ENCODE results near the gene UNG.

GRCh38 chr12:109115758-109116610 lies 18.6 kb downstream of the UNG start, which contains the start of gene ACACB:
- TF ChIP-seq ZNF331 (CRISPR knock-in tag; IDR thresholded peaks at IDR 0.05; ENCODE audit: low read depth) (no peak), CTCF (conservative IDR thresholded peaks at IDR 0.05; ENCODE audit: low read depth in 2 of 2) (no peak), POLR2AphosphoS5 (IDR thresholded peaks at IDR 0.05; ENCODE audit: low read depth) (no peak), EZH2phosphoT487 (IDR thresholded peaks at IDR 0.05; ENCODE audit: unreplicated experiment) (no peak), REST (IDR thresholded peaks at IDR 0.05; ENCODE audit: unreplicated experiment) (no peak), EZH2 (IDR thresholded peaks at IDR 0.05; ENCODE audit: low read depth, unreplicated experiment) (no peak), JUNB (IDR thresholded peaks at IDR 0.05; ENCODE audit: unreplicated experiment) (no peak), STAT1 (IDR thresholded peaks at IDR 0.05; ENCODE audit: unreplicated experiment) (no peak), CREB1 (CRISPR knock-in tag; IDR thresholded peaks at IDR 0.05; ENCODE audit: low read depth) (no peak)
